ENCODE data around the gene OSGEPL1. TPM values are rescaled to one million over a fixed set of nuclear protein-coding genes. Genes with fewer than 3 reads are reported as not detected.
"Not testable (repeated sequence)": the region's sequence is repeated elsewhere in the genome, so short reads cannot be mapped to it uniquely, and the experiment has no call there.

Gene OSGEPL1
- polyA plus RNA-seq, 12 donors = 10.7 to 19.8 (median 13.3) TPM; not detected in 2

GRCh38 chr2:189756311-189756952 lies 6.2 kb downstream of the OSGEPL1 start:
- no peak for DNase-seq

GRCh38 chr2:189751080-189751658 lies 11.4 kb downstream of the OSGEPL1 start:
- peak; percentile 6 for DNase-seq

- peak; percentile 4 for DNase-seq
Observed at GRCh38 chr2:189729430-189729829, 33.2 kb downstream of the OSGEPL1 start.

DNA sequence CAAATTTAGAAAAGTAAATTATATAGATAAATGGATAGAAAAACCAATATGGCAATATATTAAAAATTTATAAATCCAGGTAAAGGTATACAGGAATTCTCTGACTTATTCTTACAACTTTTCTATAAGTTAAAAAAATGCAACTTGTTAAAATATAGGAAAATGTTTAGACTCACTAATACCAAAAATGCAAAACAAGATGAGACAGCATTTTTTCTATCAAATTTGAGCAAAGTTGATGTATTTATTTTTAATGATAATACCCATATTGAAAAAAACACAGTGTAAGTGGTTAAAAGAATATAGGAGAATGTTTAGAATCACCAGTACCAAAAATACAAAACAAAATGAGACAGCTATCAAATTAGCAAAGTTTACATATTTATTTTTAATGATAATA lies 35.7 kb downstream of the OSGEPL1 start:
- no peak for DNase-seq

GRCh38 chr2:189726271-189726670 lies 36.3 kb downstream of the OSGEPL1 start:
- DNase-seq = no peak

DNA sequence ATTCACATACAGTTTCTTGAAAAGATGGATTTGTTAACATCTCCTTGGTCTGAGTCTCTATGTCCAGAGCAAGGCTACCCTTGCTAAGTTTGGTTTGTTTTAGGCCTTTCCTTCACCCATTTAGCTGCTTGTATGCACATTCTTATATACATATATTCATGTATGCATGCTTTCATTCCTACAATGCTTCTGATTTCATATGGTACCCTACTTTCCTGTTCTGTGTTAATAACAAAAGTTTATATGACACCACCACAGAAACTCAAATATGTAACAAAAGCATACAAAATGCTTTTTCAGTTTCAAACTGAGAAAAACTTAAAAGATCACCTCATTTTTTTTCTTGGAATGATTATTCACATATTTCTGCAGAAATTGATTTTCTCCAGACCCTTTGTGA lies 39.4 kb downstream of the OSGEPL1 start:
- no peak for DNase-seq

DNA sequence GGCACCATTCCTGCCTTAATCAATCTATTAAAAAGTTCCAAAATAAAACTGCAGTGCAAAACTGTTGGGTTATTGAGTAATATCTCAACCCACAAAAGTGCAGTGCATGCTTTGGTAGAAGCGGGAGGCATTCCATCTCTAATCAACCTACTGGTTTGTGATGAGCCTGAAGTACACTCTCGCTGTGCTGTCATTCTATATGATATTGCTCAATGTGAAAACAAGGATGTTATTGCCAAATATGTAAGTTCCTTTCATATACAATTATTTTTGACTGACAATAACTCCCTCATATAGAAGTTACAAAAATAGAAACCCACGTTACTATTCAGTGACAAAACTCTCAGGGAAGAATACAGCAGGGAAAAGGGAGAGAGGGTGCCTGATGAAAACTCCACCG lies 43.0 kb downstream of the OSGEPL1 start:
- no peak for DNase-seq

DNA sequence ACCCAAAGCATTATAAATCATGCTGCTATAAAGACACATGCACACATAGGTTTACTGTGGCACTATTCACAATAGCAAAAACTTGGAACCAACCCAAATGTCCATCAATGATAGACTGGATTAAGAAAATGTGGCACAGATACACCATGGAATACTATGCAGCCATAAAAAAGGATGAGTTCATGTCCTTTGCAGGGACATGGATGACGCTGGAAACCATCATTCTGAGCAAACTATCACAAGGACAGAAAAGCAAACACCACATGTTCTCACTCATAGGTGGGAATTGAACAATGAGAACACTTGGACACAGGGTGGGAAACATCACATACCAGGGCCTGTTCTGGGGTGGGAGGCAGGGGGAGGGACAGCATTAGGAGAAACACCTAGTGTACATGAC lies 45.0 kb downstream of the OSGEPL1 start:
- DNase-seq = not testable (repeated sequence)

DNA sequence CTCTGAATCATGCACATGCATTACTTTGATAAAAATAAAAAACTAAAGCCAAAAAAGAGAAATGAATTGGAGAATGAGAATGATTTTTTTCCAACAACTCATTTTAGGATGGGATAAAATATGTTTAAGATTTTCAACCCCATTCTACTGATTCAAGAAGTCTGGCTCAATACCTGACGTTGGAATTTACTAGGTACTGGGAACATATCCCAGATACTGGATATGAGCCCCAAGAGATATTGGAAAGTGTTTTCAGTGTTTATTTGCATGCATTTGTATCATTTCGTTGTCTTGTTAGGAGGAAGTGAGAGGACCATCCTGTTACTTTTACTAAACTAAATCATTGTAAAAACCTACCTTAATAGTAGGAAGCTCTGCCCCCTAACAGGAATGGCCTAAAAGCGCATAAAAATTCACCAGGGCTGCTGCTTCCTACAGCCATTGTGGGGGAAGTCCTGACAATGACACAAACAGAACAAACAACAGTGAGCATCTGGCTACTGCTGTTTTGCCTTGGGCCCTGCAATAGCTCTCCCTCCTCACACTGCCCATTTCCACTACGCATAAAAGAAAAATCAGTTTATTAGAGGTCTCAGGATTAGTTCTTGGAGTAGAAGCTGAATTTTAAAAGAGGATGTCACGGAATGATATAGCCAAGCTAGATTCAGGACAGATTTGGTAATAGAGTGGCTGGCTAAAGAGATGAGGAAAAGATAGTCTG lies 52.9 kb downstream of the OSGEPL1 start:
- DNase-seq = peak; percentile 43

GRCh38 chr2:189702071-189702470 lies 60.5 kb downstream of the OSGEPL1 start:
- DNase-seq = no peak

GRCh38 chr2:189700681-189701080 lies 61.9 kb downstream of the OSGEPL1 start:
- DNase-seq = no peak

- DNase-seq = peak; percentile 38
Observed at GRCh38 chr2:189698020-189698887, 64.3 kb downstream of the OSGEPL1 start.

Other genes starting within 250 kb of the OSGEPL1 start
- 10 to 100 TPM in 11 of 12 donors, not detected in 1; 34.5 to 69.1 (median 50.4) TPM for gene SLC40A1, start 182.0 kb downstream of the OSGEPL1 start, polyA plus RNA-seq (ENCODE audit: insufficient read length in 12 of 12)
- 10 to 100 TPM in 11 of 12 donors, not detected in 1; 39.5 to 73.7 (median 51.9) TPM for gene ASNSD1, start 101.3 kb downstream of the OSGEPL1 start, polyA plus RNA-seq (ENCODE audit: insufficient read length in 12 of 12)
- 10 to 100 TPM in 5 of 12 donors, 1 to 10 TPM in 6, not detected in 1; 3.9 to 13.0 (median 7.7) TPM for gene ANKAR, start 88.1 kb downstream of the OSGEPL1 start, polyA plus RNA-seq (ENCODE audit: insufficient read length in 12 of 12)
- gene ORMDL1, start 21.5 kb upstream of the OSGEPL1 start, polyA plus RNA-seq (ENCODE audit: insufficient read length in 12 of 12) = 10 to 100 TPM in 11 of 12 donors, not detected in 1; 35.2 to 89.0 (median 57.5) TPM
- 10 to 100 TPM in 11 of 12 donors, not detected in 1; 20.1 to 42.5 (median 32.0) TPM for gene PMS1, start 21.7 kb upstream of the OSGEPL1 start, polyA plus RNA-seq (ENCODE audit: insufficient read length in 12 of 12)

Measured in muscle of arm (tissue), 12 donors.